ENCODE results near the gene AAMP.

DNA sequence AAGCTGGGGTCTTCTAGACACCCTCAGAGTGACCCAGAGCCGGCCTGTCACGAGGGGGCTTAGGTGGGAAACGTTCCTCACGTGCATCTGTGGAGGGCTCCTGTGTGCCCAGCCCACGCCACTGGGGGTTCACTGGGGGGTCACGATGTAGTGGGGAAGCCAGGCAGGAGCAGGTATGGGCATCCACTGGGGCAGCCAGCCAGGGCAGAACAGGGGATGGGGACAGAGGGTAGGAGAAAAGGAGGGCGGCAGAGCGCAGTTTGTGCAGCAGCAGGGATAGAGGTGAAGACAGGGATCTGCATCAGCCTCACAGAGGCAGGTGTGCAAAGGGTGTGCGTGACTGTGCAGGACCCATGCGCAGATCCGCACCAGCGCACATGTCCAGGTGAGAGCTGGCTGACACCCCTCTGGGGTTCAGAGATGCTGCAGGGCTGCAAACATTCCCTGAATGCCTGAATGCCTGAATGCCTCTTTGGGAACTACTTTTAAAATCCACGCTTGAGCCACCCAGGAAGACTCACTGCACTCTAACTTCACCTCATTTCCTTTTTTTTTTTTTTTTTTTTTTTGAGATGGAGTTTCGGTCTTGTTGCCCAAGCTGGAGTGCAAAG is 10.4 kb upstream of the AAMP start:
- TF ChIP-seq, protein P1, sequence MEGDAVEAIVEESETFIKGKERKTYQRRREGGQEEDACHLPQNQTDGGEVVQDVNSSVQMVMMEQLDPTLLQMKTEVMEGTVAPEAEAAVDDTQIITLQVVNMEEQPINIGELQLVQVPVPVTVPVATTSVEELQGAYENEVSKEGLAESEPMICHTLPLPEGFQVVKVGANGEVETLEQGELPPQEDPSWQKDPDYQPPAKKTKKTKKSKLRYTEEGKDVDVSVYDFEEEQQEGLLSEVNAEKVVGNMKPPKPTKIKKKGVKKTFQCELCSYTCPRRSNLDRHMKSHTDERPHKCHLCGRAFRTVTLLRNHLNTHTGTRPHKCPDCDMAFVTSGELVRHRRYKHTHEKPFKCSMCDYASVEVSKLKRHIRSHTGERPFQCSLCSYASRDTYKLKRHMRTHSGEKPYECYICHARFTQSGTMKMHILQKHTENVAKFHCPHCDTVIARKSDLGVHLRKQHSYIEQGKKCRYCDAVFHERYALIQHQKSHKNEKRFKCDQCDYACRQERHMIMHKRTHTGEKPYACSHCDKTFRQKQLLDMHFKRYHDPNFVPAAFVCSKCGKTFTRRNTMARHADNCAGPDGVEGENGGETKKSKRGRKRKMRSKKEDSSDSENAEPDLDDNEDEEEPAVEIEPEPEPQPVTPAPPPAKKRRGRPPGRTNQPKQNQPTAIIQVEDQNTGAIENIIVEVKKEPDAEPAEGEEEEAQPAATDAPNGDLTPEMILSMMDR (IDR thresholded peaks at IDR 0.05), result no peak
- TF ChIP-seq POLR2A (IDR thresholded peaks at IDR 0.05), result no peak
